MM.1S (cell line): ENCODE measurements around the gene ALPI.

Source experiments
- CTCF ChIP-seq: fragments of 300-600 bp; sonication (generic); IDR thresholded peaks from 2 replicates; pipeline ENCODE4 v1.5.1; 2016; ENCODE audit warnings: antibody characterized with exemption, low read length, mixed read lengths
- EZH2phosphoT487 ChIP-seq: fragments of 300-600 bp; sonication (generic); IDR thresholded peaks from 2 replicates; pipeline ENCODE4 v1.6.1; 2018; ENCODE audit warnings: antibody characterized with exemption, low read length

- TF ChIP-seq CTCF (no peak), EZH2phosphoT487 (no peak)
Observed at GRCh38 chr2:232449964-232450363, 6.0 kb upstream of the ALPI start.
